ENCODE results near the gene EFTUD2. TPM values are rescaled to one million over a fixed set of nuclear protein-coding genes. Genes with fewer than 3 reads are reported as not detected.

Gene EFTUD2
- total RNA-seq, 2 experiments from 2014 or later, result 109 to 112 TPM

DNA sequence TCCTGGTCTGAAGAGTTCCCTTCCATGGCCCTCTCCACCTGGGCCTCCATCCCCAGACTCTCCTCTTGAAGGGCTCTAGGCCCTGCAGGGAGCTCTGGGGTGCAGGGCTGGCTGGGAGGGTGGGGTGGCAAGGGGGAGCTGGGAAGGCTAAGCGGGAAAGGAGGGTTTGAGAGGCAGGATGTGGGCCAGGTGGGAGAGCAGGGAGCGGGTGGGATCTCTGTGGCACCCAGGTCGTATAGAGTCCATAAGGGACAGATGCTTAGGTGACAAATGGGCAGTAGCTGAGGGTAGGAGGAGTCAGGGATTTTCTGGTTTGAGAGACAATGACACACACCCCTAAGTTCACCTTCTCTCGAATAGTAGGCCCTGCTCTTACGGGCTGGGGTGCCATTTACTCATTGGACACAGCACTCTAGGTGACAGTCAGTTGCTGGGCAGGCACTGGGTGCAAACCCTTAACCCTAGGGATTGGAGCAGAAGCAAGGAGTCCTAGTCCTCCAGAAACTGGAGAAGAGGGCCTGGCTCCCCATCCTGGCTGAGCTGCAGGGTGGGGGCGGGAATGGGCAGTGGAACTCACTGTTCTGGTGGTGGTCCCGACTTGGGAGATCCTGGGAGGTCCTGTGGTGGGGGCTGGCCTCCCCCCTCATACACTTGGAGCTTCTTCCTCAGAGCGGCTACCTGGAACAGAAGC, 33.0 kb upstream of the EFTUD2 start:
- Mint-ChIP-seq H3K4me1 (peaks cover 2% of the 10 kb centered on the region), H3K9me3 (no peaks in the 10 kb centered on the region), H3K4me3 (no peak overlapping the region), H3K36me3 (peaks cover 31% of the 10 kb centered on the region), H3K27me3 (no peaks in the 10 kb centered on the region), H3K27ac (no peak overlapping the region)
- DNase-seq (peak; percentile 15), ATAC-seq (ENCODE audit: low read depth) (no peak)
- POLR2A ChIA-PET, result interaction anchor here (2.4 kb wide), 1 partner anchor 15 kb away, joined by 8 read pairs; the partner anchor contains the start of gene KIF18B

DNA sequence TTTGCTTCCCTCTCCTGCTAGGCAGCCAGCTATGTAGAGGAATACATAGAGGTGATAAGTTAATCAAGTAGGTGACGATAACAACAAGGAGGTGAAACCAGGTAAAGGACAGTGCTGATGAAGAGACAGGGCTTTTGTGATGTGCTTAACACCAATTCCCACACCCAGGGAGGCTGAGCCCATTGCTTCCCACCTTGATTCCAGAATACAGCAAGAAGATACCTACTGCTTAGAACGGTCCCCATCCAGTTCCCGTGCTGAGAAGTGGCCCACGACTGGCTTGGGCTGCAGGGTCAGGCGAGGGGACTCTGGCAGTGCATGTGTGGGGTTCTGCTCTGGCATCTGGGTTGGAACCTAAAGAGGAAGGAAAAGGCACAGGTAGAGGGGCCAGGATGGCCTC, 32.1 kb upstream of the EFTUD2 start:
- DNase-seq (peak; percentile 5), ATAC-seq (ENCODE audit: low read depth) (no peak)
- H3K27me3 Mint-ChIP-seq, result no peaks in the 10 kb centered on the region
- POLR2A ChIA-PET, result interaction anchor here (0.6 to 2.4 kb wide), 3 partner anchors 9 to 287 kb away, joined by 3 to 8 read pairs (median 3); partner anchors contain the start of gene KIF18B
- H3K27ac Mint-ChIP-seq, result no peak overlapping the region
- H3K9me3 Mint-ChIP-seq, result no peaks in the 10 kb centered on the region
- no peaks in the 10 kb centered on the region for H3K4me1 Mint-ChIP-seq
- H3K4me3 Mint-ChIP-seq, result no peak overlapping the region
- H3K36me3 Mint-ChIP-seq, result peaks cover 32% of the 10 kb centered on the region

DNA sequence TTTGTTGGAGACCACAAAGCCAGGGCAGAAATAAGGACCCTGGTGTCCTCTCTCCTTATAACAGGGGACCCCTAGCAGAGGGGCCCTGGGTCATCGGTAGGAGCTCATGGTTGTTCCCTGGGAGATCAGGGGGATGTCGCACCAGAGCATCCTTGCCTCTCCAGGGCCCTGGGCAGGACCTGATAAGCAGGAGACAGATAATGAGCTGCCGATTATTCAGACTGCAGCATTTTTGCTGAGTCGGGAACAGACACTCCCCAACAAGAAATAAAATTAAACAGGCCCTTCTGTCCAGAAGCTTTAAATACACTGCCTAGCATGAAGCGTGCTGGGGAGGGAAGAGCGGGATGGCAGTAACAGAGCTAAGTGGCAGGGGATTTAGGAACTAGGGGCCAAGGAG, 31.4 kb upstream of the EFTUD2 start:
- ATAC-seq (ENCODE audit: low read depth), result no peak
- Mint-ChIP-seq H3K36me3 (peaks cover 32% of the 10 kb centered on the region), H3K27ac (peak overlapping the region; percentile 45), H3K4me1 (no peaks in the 10 kb centered on the region), H3K9me3 (no peaks in the 10 kb centered on the region), H3K4me3 (no peak overlapping the region), H3K27me3 (no peaks in the 10 kb centered on the region)
- POLR2A ChIA-PET, result interaction anchor here (0.6 to 1.0 kb wide), 3 partner anchors 8 to 288 kb away, joined by 3 read pairs; no protein-coding TSS in a partner anchor
- no peak for DNase-seq

DNA sequence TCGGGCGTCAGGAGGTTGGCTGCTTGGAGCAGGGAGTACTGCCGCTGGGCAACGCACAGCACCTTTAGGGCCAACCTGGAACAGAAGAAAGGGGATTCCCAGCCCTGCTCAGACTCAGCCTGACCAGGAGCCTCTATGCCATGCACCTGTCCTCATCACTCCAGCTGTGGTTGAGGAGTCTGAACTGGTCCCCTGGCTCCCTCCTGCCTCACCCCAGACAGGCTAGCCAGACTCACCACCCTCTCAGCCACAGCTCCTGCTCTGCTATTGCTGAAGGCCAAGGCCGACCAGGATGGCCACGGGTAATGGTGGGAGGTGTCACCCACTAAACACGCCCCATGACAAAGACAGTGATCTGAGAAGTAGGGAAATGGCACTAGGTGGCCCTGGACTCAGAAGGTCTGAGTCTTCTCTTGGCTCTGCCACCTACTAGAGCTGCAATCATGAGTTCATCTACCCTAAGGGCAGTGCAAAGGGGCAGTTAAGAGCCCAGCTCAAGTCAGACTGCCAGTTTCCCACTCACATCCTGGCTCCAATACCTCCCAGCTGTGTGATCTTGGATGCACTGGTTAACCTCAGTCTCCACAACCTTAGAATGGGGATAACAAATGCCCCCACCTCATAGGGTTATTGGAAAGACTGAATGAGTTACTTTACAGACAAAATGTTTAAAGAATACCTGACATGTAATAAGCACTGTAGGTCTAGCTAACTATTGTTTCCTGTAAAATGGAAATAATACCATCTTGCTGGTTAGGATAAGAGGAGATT, 29.9 kb upstream of the EFTUD2 start:
- H3K27me3 Mint-ChIP-seq, result no peaks in the 10 kb centered on the region
- POLR2A ChIA-PET, result no interaction called here
- H3K4me3 Mint-ChIP-seq, result no peak overlapping the region
- H3K4me1 Mint-ChIP-seq, result no peaks in the 10 kb centered on the region
- no peak overlapping the region for H3K27ac Mint-ChIP-seq
- no peaks in the 10 kb centered on the region for H3K9me3 Mint-ChIP-seq
- H3K36me3 Mint-ChIP-seq, result peaks cover 30% of the 10 kb centered on the region
- ATAC-seq (ENCODE audit: low read depth), result no peak
- DNase-seq, result no peak

DNA sequence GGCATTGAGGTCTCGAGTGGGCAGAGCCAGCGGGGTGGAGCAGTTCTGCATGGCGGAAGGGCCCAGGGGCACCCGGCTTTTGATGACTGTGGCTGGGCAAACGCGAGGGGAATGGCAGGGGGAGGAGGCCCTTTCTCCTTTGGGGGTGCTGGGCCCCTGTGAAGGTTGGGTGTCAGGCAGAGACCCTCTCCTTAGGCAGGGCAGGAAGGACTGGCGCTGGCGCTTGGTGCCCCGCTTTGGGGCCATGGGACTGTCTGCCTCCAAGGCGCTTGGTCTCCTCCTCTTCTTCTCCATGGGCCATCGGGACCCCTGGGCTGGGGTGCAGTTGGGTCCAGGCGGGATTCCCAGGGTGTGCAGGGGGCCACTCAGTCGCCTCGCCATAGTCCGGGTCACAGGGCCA, 28.9 kb upstream of the EFTUD2 start:
- POLR2A ChIA-PET, result no interaction called here
- DNase-seq, result peak; percentile 23
- no peak overlapping the region for H3K27ac Mint-ChIP-seq
- H3K9me3 Mint-ChIP-seq, result no peaks in the 10 kb centered on the region
- ATAC-seq (ENCODE audit: low read depth), result no peak
- no peak overlapping the region for H3K4me3 Mint-ChIP-seq
- peaks cover 2% of the 10 kb centered on the region for H3K4me1 Mint-ChIP-seq
- no peaks in the 10 kb centered on the region for H3K27me3 Mint-ChIP-seq
- H3K36me3 Mint-ChIP-seq, result peaks cover 30% of the 10 kb centered on the region

DNA sequence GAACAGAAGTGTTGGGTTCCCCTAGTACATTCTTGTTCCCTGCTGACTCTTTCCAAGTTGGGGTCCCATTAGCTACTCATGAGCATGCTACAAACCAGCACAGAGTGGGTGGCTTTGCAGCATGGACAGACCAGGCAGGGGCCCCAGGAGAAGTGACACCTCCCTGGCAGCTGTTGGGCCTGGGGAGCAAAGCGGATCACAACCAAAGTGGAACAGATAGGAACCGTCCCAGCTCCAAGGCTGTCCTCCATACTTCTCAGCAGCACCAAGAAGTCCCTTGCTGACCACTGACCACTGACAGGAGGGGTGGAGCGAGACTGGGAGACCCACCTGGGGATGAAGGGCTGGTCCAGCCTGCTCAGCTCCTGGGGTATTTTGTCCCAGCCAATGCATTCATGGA, 28.5 kb upstream of the EFTUD2 start:
- POLR2A ChIA-PET, result no interaction called here
- Mint-ChIP-seq H3K27me3 (no peaks in the 10 kb centered on the region), H3K9me3 (no peaks in the 10 kb centered on the region), H3K4me3 (no peak overlapping the region), H3K36me3 (peaks cover 30% of the 10 kb centered on the region), H3K4me1 (peaks cover 2% of the 10 kb centered on the region), H3K27ac (no peak overlapping the region)
- ATAC-seq (ENCODE audit: low read depth) (no peak), DNase-seq (no peak)

DNA sequence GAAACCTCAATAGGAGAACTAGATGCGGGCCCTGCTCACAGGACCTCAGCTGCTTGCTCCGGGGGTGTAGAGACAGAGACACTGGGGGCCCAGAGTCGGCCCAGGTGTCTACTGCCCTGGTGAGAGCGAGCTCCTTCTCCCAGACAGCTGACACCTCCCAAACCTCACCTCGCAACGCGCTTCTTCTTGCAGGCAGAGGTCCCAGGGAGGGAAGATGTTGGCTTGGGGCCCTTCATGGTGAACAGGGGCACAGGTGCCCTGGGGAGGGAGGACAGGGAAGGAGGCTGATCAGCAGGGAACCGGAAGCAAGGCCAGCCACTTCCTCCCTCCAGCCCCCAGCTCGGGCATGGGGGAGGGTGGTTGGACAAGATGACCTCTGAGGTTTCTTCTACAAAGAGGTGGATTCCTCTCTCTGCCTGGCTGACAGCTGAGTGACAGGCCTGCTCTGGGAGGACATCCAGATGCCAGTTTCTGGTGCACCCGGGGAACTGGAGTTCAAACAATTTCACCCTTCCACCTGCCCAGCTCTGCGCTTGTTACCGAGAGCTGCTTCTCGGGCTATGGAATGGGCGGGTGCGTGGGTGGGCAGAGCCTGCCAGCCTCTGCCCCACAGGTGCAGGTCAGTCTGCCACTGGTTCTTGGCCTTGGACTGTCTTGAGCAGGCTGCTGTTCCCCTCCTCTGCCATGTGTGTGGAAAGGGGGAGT, 27.7 kb upstream of the EFTUD2 start:
- Mint-ChIP-seq H3K36me3 (peaks cover 30% of the 10 kb centered on the region), H3K4me1 (peaks cover 2% of the 10 kb centered on the region), H3K4me3 (no peak overlapping the region), H3K27ac (no peak overlapping the region), H3K27me3 (peaks cover 5% of the 10 kb centered on the region), H3K9me3 (no peaks in the 10 kb centered on the region)
- no peak for ATAC-seq (ENCODE audit: low read depth)
- DNase-seq, result no peak
- POLR2A ChIA-PET, result interaction anchor here (0.6 to 1.6 kb wide), 2 partner anchors 20 to 403 kb away, joined by 3 to 4 read pairs; partner anchors contain the start of gene KIF18B

DNA sequence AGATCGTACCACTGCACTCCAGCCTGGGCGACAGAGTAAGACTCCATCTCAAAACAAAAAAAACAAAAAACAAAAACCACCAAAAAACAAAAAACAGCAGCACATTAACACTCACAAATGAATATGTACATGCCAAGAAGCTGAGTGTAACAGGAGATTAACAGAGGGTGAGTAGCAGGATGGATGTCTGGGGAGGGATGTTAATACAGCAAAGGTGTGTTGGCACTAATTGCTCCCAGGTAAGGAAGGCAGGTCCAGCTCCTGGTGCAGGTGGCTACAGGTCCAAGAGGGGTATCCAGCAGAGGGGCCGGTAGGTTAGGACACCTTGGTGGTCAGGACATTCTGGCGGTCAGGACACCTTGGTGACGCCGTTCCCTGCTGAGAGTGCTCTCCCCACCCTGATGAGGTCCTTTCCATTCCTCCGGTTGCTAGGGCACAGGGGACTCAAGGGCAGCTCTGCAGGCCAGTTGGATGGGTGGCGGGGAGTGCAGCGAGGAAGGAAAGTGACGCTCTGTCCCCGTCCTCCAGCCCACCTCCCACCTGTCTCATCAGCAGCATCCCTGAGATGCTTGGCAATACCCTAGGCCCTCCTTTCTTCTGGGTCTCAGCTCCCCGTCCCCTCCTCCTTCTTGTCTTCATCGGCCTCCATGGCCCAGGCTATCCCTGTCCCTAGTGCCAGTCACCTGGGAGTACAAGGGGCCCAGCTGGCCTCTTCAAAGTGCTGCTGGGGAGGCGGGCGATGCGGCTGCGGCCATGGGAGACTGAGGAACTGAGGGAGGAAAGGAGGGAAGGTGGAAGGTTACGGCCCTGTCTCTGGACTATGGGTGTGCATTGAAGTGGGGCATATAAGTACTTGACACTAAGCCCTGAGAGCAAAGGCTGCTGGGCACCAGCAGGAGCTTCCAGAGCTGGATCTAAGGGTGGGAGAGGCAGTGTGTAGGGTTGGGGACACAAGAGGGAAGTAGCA, 26.8 kb upstream of the EFTUD2 start:
- H3K9me3 Mint-ChIP-seq, result no peaks in the 10 kb centered on the region
- H3K27me3 Mint-ChIP-seq, result peaks cover 15% of the 10 kb centered on the region
- no peak overlapping the region for H3K4me3 Mint-ChIP-seq
- ATAC-seq (ENCODE audit: low read depth) (no peak), DNase-seq (no peak)
- POLR2A ChIA-PET, result interaction anchor here (0.6 to 1.6 kb wide), 2 partner anchors 18 to 21 kb away, joined by 3 to 4 read pairs; partner anchors contain the start of gene KIF18B
- peaks cover 2% of the 10 kb centered on the region for H3K4me1 Mint-ChIP-seq
- peak overlapping the region; percentile 60 for H3K27ac Mint-ChIP-seq
- peaks cover 22% of the 10 kb centered on the region for H3K36me3 Mint-ChIP-seq

DNA sequence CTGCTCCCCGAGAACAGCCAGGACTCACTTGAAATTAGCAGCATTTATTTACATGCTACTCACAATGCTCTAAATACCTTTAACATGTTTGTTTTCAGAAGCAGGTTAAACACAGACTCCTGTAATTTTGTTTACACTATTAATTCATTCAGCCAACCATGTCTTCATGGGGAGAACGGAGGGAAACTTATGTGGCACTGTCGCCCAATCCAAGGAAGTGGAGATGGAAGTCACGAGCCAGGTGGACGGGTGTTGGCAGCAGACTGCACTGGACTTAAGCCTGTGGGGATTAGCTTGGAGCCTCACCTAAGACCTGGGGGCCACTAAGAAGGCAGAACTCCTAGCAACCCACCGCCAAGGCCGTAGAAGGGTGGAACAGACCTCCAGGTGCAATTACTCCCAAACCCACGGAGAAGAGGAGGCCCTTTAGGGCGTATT, 24.9 kb upstream of the EFTUD2 start:
- Mint-ChIP-seq H3K27me3 (peaks cover 28% of the 10 kb centered on the region), H3K4me3 (no peak overlapping the region), H3K4me1 (peaks cover 8% of the 10 kb centered on the region), H3K36me3 (peaks cover 13% of the 10 kb centered on the region), H3K9me3 (no peaks in the 10 kb centered on the region), H3K27ac (no peak overlapping the region)
- ATAC-seq (ENCODE audit: low read depth) (no peak), DNase-seq (peak; percentile 13)
- POLR2A ChIA-PET, result no interaction called here

DNA sequence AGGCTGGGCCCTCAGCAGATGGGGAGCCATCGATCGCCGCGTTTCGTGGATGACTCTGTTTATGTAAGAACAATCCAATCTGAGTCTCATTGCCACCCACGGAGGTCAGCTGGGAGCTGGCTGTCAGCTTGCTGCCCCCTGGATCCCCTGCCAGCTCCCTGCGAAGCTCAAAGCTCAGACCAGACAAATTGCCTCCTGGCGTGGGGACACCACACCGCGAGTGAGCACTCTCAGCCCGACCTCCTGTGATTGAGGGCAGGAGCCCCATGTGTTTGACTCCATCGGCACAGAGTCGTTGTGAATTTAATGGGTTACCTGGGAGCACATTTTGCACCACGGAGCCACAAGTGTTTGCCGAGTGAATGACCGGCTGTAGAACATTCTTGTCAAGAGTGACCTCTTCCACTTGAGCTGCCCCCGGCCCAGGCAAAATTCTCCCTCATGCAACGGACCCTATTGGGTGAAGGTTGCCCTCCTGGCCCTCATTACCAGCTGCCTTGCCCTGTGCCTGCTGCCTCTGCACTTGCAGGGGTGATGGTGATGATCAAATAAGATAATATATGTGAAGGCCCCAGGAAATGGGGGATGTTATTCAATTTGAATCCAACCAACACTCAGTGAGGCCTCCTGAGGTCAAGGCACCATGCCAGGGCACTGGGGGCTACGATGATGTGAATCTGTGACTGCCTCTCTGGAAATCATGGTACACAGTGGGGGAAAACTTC, 23.7 kb upstream of the EFTUD2 start:
- Mint-ChIP-seq H3K36me3 (peaks cover 9% of the 10 kb centered on the region), H3K4me1 (peaks cover 8% of the 10 kb centered on the region), H3K27me3 (peaks cover 38% of the 10 kb centered on the region), H3K27ac (no peak overlapping the region), H3K9me3 (no peaks in the 10 kb centered on the region), H3K4me3 (no peak overlapping the region)
- DNase-seq (peak; percentile 27), ATAC-seq (ENCODE audit: low read depth) (no peak)
- POLR2A ChIA-PET, result interaction anchor here (1.3 kb wide), 1 partner anchor 8 kb away, joined by 3 read pairs; no protein-coding TSS in a partner anchor

DNA sequence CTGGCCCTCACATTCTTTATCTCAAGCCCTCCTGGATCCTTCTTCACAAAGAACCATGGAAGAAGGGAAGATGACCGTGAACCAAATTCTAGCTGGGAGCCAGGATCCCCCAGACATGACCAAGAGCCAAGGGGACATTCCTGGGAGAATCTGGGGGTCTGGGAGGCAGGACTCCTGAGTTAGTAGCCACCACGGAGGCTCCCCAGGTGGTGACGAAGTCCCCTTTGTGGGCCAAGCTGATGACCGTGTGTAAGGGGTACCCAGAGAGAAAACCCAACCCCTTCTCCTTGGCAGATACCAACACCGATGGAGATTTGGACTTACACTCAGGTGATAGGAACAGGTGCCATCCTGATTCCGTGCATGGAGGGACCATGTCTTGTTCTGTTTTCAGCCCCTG, 22.9 kb upstream of the EFTUD2 start:
- POLR2A ChIA-PET, result interaction anchor here (1.3 kb wide), 1 partner anchor 9 kb away, joined by 3 read pairs; no protein-coding TSS in a partner anchor
- Mint-ChIP-seq H3K27ac (no peak overlapping the region), H3K4me1 (peaks cover 8% of the 10 kb centered on the region), H3K36me3 (peaks cover 6% of the 10 kb centered on the region), H3K27me3 (peaks cover 41% of the 10 kb centered on the region), H3K4me3 (no peak overlapping the region), H3K9me3 (no peaks in the 10 kb centered on the region)
- no peak for ATAC-seq (ENCODE audit: low read depth)
- DNase-seq, result peak; percentile 12
